HG03460 (cell line): Measurements from ENCODE around the gene IGSF3.

Source experiments
- ATAC-seq: cut with Tn5 transposase; IDR thresholded peaks from one replicate; pipeline ENCODE4 v1.9.1; 2021; ENCODE audit not compliant: unreplicated experiment

The IGSF3 gene

GRCh38 chr1:116667575-116668105 lies at the start of gene IGSF3:
TSS of gene IGSF3 (minus strand) at chr1:116667733. CDS start at chr1:116666326, 1,407 bp downstream.
- no peak for ATAC-seq

GRCh38 chr1:116717318-116717717 lies 49.8 kb upstream of the IGSF3 start:
- ATAC-seq: no peak

GRCh38 chr1:116716391-116716790 lies 48.9 kb upstream of the IGSF3 start:
- ATAC-seq: no peak

- no peak for ATAC-seq
Measured at GRCh38 chr1:116713474-116713873, 45.9 kb upstream of the IGSF3 start.

- no peak for ATAC-seq
Measured at GRCh38 chr1:116712510-116712909, 45.0 kb upstream of the IGSF3 start.

- no peak for ATAC-seq
Measured at GRCh38 chr1:116711263-116711840, 43.8 kb upstream of the IGSF3 start.

GRCh38 chr1:116710420-116711262 lies 43.1 kb upstream of the IGSF3 start:
- no peak for ATAC-seq

- ATAC-seq: no peak
Measured at GRCh38 chr1:116709666-116710167, 42.2 kb upstream of the IGSF3 start.

- ATAC-seq: no peak
Measured at GRCh38 chr1:116708255-116708900, 40.8 kb upstream of the IGSF3 start.

GRCh38 chr1:116706841-116707240 lies 39.3 kb upstream of the IGSF3 start:
- ATAC-seq: no peak

- no peak for ATAC-seq
Measured at GRCh38 chr1:116706123-116706522, 38.6 kb upstream of the IGSF3 start.

GRCh38 chr1:116704278-116704677 lies 36.7 kb upstream of the IGSF3 start:
- no peak for ATAC-seq

GRCh38 chr1:116699605-116700004 lies 32.1 kb upstream of the IGSF3 start:
- ATAC-seq: no peak

- ATAC-seq: no peak
Measured at GRCh38 chr1:116698244-116698595, 30.7 kb upstream of the IGSF3 start.

GRCh38 chr1:116697548-116698243 lies 30.2 kb upstream of the IGSF3 start:
- ATAC-seq: no peak

- ATAC-seq: no peak
Measured at GRCh38 chr1:116694524-116694923, 27.0 kb upstream of the IGSF3 start.

- ATAC-seq: no peak
Measured at GRCh38 chr1:116693759-116694480, 26.4 kb upstream of the IGSF3 start.

GRCh38 chr1:116692879-116693278 lies 25.3 kb upstream of the IGSF3 start:
- ATAC-seq: no peak

- ATAC-seq: no peak
Measured at GRCh38 chr1:116690849-116691406, 23.4 kb upstream of the IGSF3 start.

GRCh38 chr1:116690396-116690848 lies 22.9 kb upstream of the IGSF3 start:
- no peak for ATAC-seq
